B cell (primary cell): Measurements from ENCODE around the gene SMC1B. TPM values are rescaled to one million over a fixed set of nuclear protein-coding genes. Genes with fewer than 3 reads are reported as not detected.
A peak's percentile ranks its signal among the peaks of the same experiment; 100 is the strongest.

ENCODE experiments used
- ATAC-seq: fragments of 200-7000 bp; cut with Tn5 transposase; one replicate; pipeline ENCODE4 v1.10.0; 2021; ENCODE audit warnings: low read depth, mild to moderate bottlenecking, moderate number of reproducible peaks, moderate library complexity
- CTCF ChIA-PET: fragments of 350-600 bp; sonication (Branson Sonifier 250); formaldehyde crosslinking; loops from one replicate; lab custom pipeline; 2021; ENCODE audit warnings: antibody characterized with exemption, inconsistent platforms; lab: Charles Lee
- POLR2A ChIA-PET: fragments of 350-600 bp; sonication (Branson Sonifier 250); formaldehyde crosslinking; loops from one replicate; lab custom pipeline; 2021; ENCODE audit warnings: antibody characterized with exemption; lab: Charles Lee
- DNase-seq: peaks from one replicate; pipeline ENCODE4 v3.0.0; 2013
- H2AFZ ChIP-seq: 2 replicates; pipeline ENCODE4 v1.6.1; 2012; ENCODE audit warnings: mild to moderate bottlenecking, low read depth, low read length; ENCODE audit not compliant: insufficient read depth, poor library complexity, severe bottlenecking
- H3K27ac ChIP-seq, 2 donors: 1 replicate in 1 of 2; 2 replicates in 1 of 2; pipeline ENCODE4 v1.5.1; 2012 to 2013; ENCODE audit warnings: low read length in 2 of 2, mild to moderate bottlenecking in 2 of 2, moderate library complexity in 1 of 2
- H3K27me3 ChIP-seq, 4 experiments: fragments of 200-600 bp in 1 of 4; sonication (generic) in 1 of 4; replicated peaks in 1 of 4; 1 replicate in 2 of 4; 2 replicates in 2 of 4; pipeline versions ENCODE4 v1.6.1 to v1.7.0; 2013 to 2016; ENCODE audit warnings: low read length in 3 of 4, mild to moderate bottlenecking in 2 of 4, mixed read lengths in 1 of 4, moderate library complexity in 1 of 4; ENCODE audit not compliant: insufficient read depth in 4 of 4, control insufficient read depth in 3 of 4; ENCODE audit errors: control extremely low read depth in 1 of 4
- H3K36me3 ChIP-seq, 2 experiments: replicated peaks in 1 of 2; 1 replicate in 1 of 2; 2 replicates in 1 of 2; pipeline versions ENCODE4 v1.6.1 to v1.7.1; 2013; ENCODE audit warnings: low read length in 1 of 2; ENCODE audit not compliant: insufficient read depth in 2 of 2, control insufficient read depth in 1 of 2; ENCODE audit errors: control extremely low read depth in 1 of 2, extremely low read depth in 1 of 2
- H3K4me1 ChIP-seq, 2 donors: fragments of 200-600 bp in 1 of 2; sonication (generic) in 1 of 2; 1 replicate in 1 of 2; 2 replicates in 1 of 2; pipeline versions ENCODE4 v1.5.1 to v1.6.1; 2013 to 2017; ENCODE audit warnings: low read length in 2 of 2; ENCODE audit not compliant: control insufficient read depth in 2 of 2, insufficient read depth in 2 of 2
- H3K4me2 ChIP-seq: replicated peaks from 2 replicates; pipeline ENCODE3; 2012; ENCODE audit warnings: mild to moderate bottlenecking, low read depth, low read length; ENCODE audit not compliant: poor library complexity, severe bottlenecking
- H3K4me3 ChIP-seq, 5 experiments: fragments of 200-600 bp in 1 of 5; sonication (generic) in 1 of 5; 1 replicate in 3 of 5; 2 replicates in 2 of 5; pipeline versions ENCODE4 v1.5.1 to v1.7.0; 2011 to 2016; ENCODE audit warnings: low read length in 4 of 5, mild to moderate bottlenecking in 4 of 5, low read depth in 2 of 5, control low read depth in 1 of 5, moderate library complexity in 1 of 5; ENCODE audit not compliant: insufficient read depth in 1 of 5; ENCODE audit errors: control extremely low read depth in 1 of 5, extremely low read depth in 1 of 5
- H3K79me2 ChIP-seq: fragments of 200-600 bp; sonication (generic); one replicate; pipeline ENCODE4 v1.6.0; 2016; ENCODE audit warnings: low read length; ENCODE audit not compliant: control insufficient read depth, insufficient read depth
- H3K9ac ChIP-seq: fragments of 200-600 bp; sonication (generic); 2 replicates; pipeline ENCODE4 v1.6.1; 2017; ENCODE audit warnings: mild to moderate bottlenecking, low read length, moderate library complexity
- H3K9me3 ChIP-seq, 3 donors: one replicate each; pipeline versions ENCODE4 v1.6.1 to v1.7.1; 2013; ENCODE audit warnings: low read length in 2 of 3; ENCODE audit not compliant: control insufficient read depth in 2 of 3, insufficient read depth in 1 of 3; ENCODE audit errors: control extremely low read depth in 1 of 3
- H4K20me1 ChIP-seq: 2 replicates; pipeline ENCODE4 v1.6.0; 2012; ENCODE audit warnings: mild to moderate bottlenecking, low read length; ENCODE audit not compliant: insufficient read depth, control insufficient read depth, poor library complexity, severe bottlenecking
- H3K27ac Mint-ChIP-seq: one replicate; pipeline ENCODE4 v1.8.0; 2021; ENCODE audit warnings: mixed read lengths
- H3K27me3 Mint-ChIP-seq: one replicate; pipeline ENCODE4 v1.8.0; 2021; ENCODE audit warnings: mixed read lengths
- H3K4me1 Mint-ChIP-seq: one replicate; pipeline ENCODE4 v1.8.0; 2021; ENCODE audit warnings: mixed read lengths
- H3K4me3 Mint-ChIP-seq: one replicate; pipeline ENCODE4 v1.8.0; 2021; ENCODE audit warnings: mixed read lengths
- H3K9me3 Mint-ChIP-seq: one replicate; pipeline ENCODE4 v1.8.0; 2022; ENCODE audit warnings: mixed read lengths; ENCODE audit not compliant: insufficient read depth
- EZH2 ChIP-seq: IDR thresholded peaks from 2 replicates; pipeline ENCODE4 v1.6.1; 2012; ENCODE audit warnings: borderline replicate concordance, low read depth, mild to moderate bottlenecking, moderate library complexity, low read length; ENCODE audit not compliant: insufficient read depth, poor library complexity, severe bottlenecking
- WGBS: methylation state at CpG from one replicate; pipeline ENCODE4 v1.1.5; 2013; ENCODE audit warnings: missing lambda C conversion rate; ENCODE audit not compliant: insufficient coverage; 5-methylcytosine and 5-hydroxymethylcytosine counted together
- intact Hi-C: fragments of 100-400 bp; cut with micrococcal nuclease; formaldehyde crosslinking; loops from one replicate; pipeline ENCODE4 v1.10.0; 2022
- polyA plus RNA-seq: library from polyadenylated mRNA; depleted of rRNA; stranded (reverse); fragments of >200 nt; gene quantifications from 2 replicates; pipeline ENCODE4 v1.2.3, GENCODE V29; 2012
- total RNA-seq, 2 donors: library from RNA; stranded (reverse); fragments of 120-200 nt in 1 of 2; gene quantifications; 1 replicate in 1 of 2; 2 replicates in 1 of 2; pipeline versions ENCODE4 v1.2.3 to v1.2.4, GENCODE V29; 2013 to 2022
- TF ChIP-seq, protein P1 (sequence below): fragments of 200-600 bp; IDR thresholded peaks from one replicate; pipeline ENCODE4 v1.8.0; 2022; ENCODE audit warnings: antibody characterized with exemption, mild to moderate bottlenecking

Gene SMC1B
- total and polyA plus RNA-seq, 2 donors (not counting 1 experiment from before 2014, with no cell fraction given) = 0.07 TPM; not detected in 1

DNA sequence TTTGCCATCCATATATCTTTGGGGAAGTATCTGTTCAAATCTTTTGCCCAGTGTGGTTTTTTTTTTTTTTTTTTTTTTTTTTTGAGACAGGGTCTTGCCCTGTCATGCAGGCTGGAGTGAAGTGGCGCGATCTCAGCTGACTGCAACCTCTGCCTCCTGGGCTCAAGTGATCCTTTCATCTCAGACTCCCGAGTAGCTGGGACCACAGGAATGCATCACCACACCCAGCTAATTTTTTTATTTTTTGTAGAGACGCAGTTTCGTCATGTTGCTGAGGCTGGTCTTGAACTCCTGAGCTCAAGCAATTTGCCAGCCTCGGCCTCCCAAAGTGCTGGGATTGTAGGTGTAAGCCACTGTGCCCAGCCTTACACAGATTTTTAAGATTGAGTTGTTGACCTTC is 108.4 kb downstream of the SMC1B start:
- Mint-ChIP-seq H3K27ac (peak overlapping the region; percentile 46), H3K4me3 (no peak overlapping the region), H3K9me3 (no peaks in the 10 kb centered on the region), H3K4me1 (peaks cover 14% of the 10 kb centered on the region), H3K27me3 (no peaks in the 10 kb centered on the region)
- H3K27ac ChIP-seq = no peak overlapping the region
- no peak overlapping the region for H3K4me2 ChIP-seq
- ChIA-PET CTCF (no interaction called here), POLR2A (interaction anchor here (0.6 kb wide), 1 partner anchor 11 kb away, joined by 8 read pairs; no protein-coding TSS in a partner anchor)
- intact Hi-C loops = no loop called here
- no peak overlapping the region for H2AFZ ChIP-seq
- H3K27me3 ChIP-seq = no peaks in the 10 kb centered on the region
- no peak overlapping the region for H3K9ac ChIP-seq
- no peak overlapping the region for H3K4me3 ChIP-seq
- peaks cover under 1% of the 10 kb centered on the region for H3K79me2 ChIP-seq
- H3K36me3 ChIP-seq = no peaks in the 10 kb centered on the region
- TF ChIP-seq, protein P1, sequence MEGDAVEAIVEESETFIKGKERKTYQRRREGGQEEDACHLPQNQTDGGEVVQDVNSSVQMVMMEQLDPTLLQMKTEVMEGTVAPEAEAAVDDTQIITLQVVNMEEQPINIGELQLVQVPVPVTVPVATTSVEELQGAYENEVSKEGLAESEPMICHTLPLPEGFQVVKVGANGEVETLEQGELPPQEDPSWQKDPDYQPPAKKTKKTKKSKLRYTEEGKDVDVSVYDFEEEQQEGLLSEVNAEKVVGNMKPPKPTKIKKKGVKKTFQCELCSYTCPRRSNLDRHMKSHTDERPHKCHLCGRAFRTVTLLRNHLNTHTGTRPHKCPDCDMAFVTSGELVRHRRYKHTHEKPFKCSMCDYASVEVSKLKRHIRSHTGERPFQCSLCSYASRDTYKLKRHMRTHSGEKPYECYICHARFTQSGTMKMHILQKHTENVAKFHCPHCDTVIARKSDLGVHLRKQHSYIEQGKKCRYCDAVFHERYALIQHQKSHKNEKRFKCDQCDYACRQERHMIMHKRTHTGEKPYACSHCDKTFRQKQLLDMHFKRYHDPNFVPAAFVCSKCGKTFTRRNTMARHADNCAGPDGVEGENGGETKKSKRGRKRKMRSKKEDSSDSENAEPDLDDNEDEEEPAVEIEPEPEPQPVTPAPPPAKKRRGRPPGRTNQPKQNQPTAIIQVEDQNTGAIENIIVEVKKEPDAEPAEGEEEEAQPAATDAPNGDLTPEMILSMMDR = no peak
- no peak for TF ChIP-seq EZH2
- no peaks in the 10 kb centered on the region for H4K20me1 ChIP-seq
- no peaks in the 10 kb centered on the region for H3K9me3 ChIP-seq
- peaks cover 8 to 11% of the 10 kb centered on the region in 2 donors for H3K4me1 ChIP-seq
- no peak for ATAC-seq
- no peak for DNase-seq
- WGBS = 100% methylated on average over 1 of the region's 6 CpGs

DNA sequence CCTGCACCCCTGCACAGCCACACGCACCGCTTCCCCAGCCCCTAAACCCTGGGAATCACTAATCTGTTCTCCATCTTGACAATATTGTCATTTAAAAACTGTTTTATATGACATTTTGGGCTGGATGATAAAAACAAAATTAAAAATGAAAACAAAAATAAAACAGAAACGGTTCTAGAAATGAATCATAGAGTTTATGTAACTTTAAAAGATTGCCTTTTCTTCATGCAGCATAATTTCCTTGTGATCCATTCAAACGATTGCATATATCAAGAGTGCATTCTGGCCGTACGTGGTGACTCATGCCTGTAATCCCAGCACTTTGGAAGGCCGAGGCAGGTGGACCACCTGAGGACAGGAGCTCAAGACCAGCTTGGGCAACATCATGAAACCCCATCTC is 110.2 kb downstream of the SMC1B start:
- Mint-ChIP-seq H3K4me3 (no peak overlapping the region), H3K9me3 (no peaks in the 10 kb centered on the region), H3K4me1 (peaks cover 4% of the 10 kb centered on the region), H3K27ac (no peak overlapping the region), H3K27me3 (no peaks in the 10 kb centered on the region)
- intact Hi-C loops = no loop called here
- ChIA-PET CTCF (no interaction called here), POLR2A (no interaction called here)
- DNase-seq = no peak
- no peak overlapping the region for H3K9ac ChIP-seq
- H3K4me3 ChIP-seq = no peak overlapping the region
- no peak overlapping the region for H3K4me2 ChIP-seq
- WGBS = 90% methylated on average over 4 of the region's 7 CpGs
- TF ChIP-seq EZH2 = no peak
- TF ChIP-seq, protein P1 = no peak
- H3K4me1 ChIP-seq = no peaks in the 10 kb centered on the region
- H3K27ac ChIP-seq = no peak overlapping the region
- H3K36me3 ChIP-seq = no peaks in the 10 kb centered on the region
- H3K27me3 ChIP-seq = no peaks in the 10 kb centered on the region
- H4K20me1 ChIP-seq = no peaks in the 10 kb centered on the region
- no peak overlapping the region for H2AFZ ChIP-seq
- ATAC-seq = no peak
- no peaks in the 10 kb centered on the region for H3K79me2 ChIP-seq
- H3K9me3 ChIP-seq = no peaks in the 10 kb centered on the region
